HG03571 (cell line): ENCODE data around the gene DPP10.

Experiments used
- ATAC-seq: cut with Tn5 transposase; IDR thresholded peaks from one replicate; pipeline ENCODE4 v1.9.1; 2021; ENCODE audit not compliant: unreplicated experiment

Gene DPP10

DNA sequence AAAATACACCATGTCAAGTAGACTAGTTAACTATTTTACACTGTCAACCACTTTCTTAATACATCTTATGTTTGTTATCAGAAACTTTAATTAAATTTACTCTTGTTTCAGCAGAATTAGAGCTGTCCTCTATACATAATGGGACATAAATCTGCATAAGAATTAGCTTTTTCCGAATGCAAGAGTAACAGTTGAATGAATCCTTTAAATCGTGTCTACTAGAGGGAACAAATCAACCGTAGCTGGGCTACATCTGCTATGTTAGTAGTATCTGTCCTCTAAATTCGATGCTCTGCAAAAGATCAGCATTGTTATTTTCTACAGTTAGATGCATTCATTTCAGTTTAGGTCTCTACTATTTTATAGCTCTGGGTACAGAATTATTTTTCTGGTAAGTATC lies 1090.6 kb downstream of the DPP10 start:
- no peak for ATAC-seq

DNA sequence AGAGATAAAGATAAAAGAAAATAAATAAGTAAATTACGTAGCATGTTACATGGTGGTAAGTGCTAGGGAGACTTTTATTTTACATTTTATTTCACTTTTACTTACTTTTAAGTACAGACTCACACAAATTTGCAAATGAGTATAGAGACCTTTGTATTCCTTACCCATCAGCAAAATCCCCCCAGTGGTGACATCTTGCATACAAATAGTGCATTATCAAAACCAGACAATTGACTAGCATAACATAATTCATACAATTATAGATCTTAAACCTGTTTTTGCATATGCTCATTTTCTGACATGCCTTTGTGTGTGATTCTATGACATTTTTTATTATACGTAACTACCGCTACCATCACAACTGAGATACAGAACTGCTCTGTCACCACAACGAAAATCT lies 1099.4 kb downstream of the DPP10 start:
- ATAC-seq: no peak

DNA sequence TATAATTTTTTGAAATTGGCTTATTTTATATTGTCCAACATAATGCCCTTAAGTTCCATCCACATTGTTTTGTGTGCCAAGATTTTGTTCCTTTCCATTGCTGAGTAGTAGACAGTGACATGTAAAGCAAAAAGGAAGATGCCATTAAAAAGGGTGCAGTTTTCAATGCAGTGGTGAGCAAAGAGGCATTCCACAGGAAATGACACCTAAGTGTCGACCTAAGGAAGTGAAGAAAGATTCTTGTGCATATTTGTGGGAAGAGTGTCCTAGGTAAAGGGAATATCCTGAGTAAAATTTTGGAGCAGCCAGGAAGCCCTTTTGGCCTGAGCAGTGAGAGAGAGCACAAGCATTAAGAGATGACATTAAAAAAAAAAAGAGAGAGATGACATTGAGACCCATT lies 1099.9 kb downstream of the DPP10 start:
- no peak for ATAC-seq

DNA sequence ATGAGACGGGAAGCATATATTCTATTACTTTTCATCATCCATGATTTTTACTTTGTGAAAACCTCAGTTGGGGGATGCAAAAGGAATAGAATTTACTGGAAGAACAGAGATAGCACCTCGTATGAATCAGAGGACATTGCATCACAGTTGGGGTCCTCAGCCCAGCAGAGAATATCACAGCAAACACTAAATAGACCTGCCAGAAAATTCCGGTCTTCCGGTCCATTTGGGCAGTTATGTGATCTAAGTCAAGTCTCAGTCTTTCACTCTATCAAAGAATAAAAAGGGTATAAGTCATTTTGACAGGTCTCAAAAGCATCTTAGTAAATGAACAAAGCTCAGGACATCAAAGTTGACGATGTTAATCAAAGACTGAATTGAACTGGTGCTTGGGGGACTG lies 1100.6 kb downstream of the DPP10 start:
- no peak for ATAC-seq

DNA sequence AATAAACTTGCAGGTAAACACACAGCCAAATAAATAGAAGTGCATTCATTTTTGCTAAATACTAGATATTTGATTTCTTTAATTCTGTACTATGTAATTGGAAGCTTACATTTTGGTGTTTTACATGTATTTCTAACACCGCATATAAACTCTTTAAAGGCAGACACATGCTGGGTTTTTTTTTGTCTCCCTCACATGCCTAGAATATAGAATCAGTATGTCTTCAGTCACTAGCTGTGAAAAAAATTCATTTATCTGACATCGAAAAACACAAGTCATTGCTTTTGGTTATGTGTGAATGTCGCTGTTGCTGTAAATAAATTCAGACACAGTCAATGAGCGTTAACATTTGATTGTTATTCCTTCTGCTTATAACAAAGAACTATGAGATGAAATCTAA lies 1101.0 kb downstream of the DPP10 start:
- ATAC-seq: no peak

DNA sequence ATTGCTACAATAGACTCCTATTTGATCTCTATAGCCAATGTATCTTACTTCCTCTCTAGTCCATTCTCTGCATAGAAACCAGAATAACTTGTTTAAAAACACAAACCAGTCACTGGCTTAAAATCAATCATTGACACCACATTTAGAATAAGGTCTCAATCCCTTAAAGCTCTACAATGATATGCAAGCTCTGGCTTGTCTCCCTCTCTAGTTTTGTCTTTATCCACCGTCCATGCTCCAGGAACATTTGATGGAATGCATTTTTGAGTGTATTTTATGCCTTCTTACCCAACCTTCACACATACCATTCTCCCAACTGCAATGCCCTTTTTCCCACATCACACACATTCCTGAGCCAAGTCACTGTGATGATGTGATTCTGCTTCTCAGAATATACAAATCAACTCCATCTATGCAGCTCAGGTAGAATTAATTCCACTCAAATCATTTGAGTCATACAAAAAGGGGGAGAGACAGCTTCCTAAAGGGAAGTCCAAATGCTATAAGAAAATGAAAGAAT lies 1107.2 kb downstream of the DPP10 start:
- ATAC-seq: no peak

DNA sequence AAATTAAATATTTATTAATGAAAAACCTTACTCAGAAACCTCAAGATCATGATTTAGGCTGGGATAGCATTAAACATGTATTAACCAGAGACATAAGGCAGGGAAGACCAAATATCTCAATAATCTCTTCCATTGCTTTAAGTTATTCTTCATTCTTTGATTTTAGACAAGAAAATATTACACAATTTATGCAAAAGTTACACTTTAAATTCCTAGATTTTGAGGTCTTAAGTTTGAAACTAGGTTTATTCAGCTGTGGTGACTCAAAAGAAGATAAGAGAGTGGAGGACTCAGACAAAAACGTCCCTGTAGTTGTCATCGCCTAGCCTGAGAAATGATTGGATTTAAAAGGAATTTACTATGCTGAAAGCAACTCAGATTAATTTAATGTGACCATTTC lies 1110.3 kb downstream of the DPP10 start:
- no peak for ATAC-seq

DNA sequence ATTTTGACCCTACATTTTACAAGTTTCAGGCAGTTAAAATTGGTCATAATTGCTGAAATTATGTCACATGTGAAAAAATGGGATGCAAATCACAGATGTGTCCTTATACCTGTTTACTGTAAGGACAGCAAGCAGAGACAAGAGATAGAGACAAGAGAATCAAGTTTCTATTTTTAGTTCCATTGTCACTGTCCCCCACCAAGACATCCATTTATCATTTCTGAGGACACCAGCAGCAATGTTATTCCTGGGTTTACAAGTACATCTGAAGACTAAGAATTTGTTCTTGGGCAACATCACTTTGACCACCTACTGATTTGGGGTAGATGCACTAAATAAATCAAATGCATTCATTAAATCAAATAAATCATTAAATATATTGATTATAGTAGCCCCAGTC lies 1111.7 kb downstream of the DPP10 start:
- ATAC-seq: no peak

DNA sequence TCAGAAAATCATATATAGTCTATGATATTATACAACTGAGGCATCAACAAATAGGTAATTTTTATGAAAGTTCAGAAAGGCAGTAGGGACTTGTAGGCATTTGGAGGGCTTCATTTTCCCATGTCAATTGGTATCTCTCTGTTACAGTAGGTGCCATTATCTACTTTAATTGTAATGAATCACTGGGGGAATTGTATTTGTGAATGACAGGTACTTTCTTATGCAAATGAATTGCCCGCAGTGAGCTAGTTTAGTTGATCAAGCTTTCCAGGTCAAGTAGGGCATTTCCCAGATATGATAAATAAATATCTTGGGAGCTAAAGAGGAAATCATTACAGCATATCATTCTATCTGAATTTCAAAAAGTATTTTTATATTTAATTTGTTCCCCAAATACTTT lies 1116.3 kb downstream of the DPP10 start:
- ATAC-seq: no peak

DNA sequence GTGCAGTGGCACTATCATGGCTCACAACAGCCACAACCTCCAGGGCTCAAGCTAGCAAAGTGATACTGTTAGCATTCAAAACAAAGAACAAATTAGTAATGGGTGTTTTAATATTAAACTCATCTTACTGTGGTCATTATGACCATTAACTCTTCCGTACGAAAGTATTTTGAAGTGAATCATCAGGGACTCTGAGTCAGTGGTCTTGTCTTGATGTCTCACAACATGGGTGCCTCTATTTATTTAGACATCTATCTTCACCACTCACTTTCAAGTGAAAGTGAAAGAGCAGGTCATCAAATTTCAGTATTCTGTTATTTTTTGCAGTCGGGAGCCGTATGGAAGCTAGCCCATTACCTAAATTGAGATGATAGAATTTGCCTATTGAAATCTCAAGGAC lies 1118.2 kb downstream of the DPP10 start:
- no peak for ATAC-seq

DNA sequence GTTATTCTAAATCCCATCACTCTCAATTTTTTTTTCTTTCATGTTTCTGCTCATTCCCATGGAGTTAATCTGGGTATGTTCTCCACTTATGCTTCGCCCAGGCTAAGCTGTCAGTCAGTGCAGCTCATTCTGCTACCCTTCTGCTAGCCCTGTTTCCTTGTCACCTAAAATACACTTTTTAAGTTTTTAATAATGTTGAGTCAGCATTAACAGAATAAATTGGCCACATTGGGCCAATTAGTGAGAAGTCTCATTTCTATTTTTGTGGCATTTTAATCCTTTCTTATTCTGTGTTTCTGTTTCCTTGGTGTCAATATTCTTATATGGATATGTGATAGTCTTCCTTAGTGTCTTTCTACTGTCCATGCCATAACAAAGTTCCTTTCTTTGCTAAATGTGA lies 1126.2 kb downstream of the DPP10 start:
- no peak for ATAC-seq

DNA sequence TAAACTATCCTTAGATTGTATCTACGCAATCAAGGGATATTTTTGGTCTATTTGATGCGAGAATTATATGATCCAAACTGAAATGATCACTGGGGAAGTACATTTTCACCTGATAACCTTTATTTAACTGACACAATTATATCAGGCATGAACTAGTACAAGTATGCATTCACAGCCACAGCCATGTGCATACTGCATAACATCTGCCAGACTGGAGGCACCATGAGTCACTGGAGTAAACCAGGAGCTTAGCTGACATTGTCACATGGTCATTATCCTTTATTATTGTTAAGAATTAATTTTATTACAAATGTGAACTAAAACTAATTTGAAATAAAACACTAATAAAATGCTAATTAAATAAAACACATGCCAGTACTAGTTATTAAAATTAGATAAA lies 1127.1 kb downstream of the DPP10 start:
- ATAC-seq: no peak

DNA sequence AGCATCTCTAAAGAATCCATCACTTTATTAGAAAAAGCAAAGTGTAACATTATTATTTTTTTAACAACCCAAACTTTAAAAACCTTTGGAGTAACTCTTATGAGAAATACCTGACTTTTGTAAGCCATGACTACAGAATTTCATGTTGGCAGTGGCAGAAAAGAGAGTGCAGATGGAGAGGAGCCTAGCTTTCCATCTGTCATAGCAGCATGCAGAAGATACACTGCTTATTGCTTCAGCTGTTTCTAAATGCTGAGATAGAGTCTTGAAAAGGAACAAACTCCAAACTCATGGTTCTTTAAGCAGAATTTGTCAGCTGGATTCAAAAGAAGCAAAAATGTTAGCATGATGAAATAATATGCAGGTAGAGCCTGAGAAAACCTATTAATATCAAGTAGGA lies 1130.3 kb downstream of the DPP10 start:
- no peak for ATAC-seq

DNA sequence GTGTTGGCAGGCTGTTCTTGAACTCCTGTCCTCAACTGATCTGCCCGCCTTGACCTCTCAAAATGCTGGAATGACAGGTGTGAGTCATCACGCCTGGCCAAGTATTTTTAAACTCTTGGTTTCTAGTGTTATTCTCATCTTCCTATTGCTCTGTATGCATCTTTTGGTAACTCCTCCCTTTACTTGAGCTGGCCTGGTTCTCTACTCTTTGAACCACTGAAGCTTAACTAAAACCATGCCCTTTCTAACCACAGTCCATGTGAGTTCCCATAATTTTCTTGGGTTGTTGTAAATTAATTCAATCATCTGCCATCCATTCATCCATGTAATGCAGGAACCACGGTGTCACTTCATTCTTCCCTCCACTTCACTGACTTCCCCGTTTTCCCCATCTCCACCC lies 1131.3 kb downstream of the DPP10 start:
- ATAC-seq: no peak

DNA sequence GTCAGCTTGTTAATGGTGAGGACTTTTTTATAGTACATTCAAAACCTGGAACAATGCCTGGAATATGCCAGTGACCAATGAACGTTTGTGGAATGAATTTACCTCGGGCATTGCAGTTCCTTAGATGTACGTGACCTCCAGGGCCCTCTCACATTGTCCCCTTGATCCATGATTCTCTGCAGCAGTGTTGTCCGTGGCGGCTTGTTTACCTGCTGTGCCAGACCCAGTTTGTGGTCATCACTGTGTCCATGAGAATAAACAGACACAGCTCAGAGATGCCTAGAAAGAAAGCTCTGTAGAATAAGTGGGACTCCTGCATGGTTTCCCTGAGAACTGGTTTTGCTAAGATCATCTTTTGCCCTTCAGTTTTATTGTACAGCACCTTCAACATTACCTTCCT lies 1132.2 kb downstream of the DPP10 start:
- no peak for ATAC-seq

DNA sequence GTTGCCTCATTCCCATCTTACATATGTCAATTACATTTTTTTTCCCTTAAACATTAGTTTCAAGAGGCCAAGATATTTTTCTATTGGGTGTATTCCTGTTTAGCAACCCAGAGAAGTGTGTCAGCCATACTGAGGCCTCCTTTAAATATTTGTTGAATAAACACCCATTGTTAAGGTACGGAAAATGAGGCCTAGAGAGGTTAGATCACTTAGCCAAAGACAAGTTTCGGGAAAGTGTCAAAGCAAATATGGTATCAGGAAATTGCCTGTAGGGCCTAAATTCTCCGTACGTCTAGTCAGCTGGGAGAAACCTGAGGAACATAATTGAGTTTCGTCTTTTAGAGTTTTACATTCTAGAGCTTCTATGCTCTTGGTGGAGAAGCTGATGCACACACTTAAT lies 1138.3 kb downstream of the DPP10 start:
- no peak for ATAC-seq

DNA sequence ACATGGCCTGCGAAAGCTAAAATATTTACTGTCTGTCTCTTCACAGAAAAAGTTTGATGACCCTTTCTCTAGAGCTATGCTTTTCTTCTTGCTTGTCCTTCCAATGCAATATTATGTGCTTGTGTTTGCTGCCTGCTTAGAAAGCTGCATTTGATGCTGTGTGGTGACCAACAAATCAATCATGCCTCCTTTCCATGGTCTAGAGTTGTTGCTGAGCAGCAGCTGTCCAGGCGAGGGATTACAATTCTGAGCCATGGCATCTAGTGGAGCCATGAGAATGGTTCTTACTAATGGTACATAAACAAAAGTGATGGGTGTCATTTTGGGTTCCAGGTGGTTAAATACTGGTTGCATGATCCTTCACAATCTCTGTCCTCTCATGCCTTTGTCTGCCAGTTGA lies 1142.1 kb downstream of the DPP10 start:
- no peak for ATAC-seq

DNA sequence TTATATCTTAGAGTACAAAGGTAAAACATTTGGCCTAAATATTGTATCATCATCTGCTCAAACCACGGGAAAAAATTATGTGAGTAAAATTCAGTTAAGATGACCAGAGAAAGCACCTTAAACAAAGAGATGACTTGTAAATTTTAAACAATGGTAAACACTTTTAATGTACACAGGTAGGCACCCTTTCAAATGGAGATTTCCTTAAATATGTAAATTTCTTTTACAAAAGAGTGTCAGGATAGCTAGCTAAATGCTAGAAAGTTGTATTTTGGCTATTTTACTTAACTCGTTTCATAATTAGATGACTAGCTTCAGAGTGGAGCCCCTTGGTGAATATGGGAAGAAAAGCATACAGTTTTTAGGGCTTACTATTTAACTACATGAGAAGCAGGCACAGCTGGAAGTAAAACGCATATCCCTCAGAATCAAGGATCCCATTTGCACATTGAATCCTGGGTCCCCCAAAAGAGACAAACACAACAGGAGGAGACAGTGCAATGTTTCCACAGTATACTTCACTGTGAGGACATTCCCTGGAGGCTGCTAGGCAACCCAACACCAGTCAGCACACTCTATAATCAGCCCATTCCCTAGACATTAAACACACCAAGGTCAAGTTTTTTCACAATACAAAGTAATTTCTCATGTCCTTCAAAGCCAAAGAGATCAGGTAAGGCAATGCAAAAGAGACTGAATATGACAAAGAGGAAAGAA lies 1154.4 kb downstream of the DPP10 start:
- ATAC-seq: no peak

DNA sequence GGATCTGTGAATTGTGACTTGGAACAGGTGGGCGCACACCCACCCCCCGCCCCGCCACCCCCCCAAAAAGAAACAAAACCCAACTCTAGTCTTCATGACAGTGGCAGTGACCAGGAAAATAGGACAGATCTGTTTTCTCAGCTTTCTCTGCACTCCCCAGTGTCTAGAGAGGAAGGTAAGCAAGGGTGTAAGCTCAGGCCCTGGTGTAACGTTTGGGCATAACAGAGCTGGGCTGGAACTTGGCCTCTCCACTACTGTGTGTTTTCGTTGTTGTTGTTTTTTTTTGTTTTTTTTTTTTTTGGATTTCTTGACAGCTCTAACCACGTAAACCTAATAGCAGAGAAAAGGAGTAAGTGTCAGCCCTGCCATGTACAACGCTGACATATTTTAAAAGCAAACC lies 1160.8 kb downstream of the DPP10 start:
- ATAC-seq: no peak

DNA sequence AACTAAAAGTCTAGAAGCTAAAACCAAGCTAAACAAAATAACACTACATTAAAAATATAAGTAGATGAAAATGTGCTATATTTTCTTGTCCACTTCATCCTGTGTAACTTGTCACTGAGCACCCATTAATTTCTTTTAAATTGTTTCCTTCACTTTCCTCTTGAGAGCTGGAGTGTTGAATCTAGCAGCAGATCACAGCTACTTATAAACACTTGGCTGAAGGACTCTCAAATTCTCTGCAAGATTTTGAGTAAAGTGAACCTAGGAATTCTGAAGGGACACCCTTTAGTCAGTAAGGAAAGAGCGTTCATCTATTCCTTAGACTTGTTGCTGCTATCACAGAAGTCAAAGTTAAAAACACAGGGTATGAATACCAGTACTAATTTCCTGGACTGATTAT lies 1163.9 kb downstream of the DPP10 start:
- ATAC-seq: no peak

DNA sequence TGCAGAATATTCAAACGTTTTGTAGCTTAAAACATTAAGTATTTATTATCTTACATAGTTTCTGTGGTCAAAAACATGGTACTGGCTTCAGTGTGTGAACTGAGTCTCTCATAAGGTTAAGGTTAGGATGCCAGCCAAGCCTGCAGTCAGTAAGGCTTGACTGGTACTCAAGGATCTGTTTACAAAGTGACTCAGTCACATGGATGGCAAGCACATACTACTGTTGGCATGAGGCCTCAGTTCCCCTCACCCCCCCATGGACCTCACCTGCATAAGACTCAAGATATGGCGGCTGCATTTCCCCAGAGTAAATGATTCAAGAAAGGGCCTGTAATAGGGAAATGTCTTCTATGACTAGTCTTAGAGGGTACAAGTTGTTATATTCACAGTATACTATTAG lies 1167.5 kb downstream of the DPP10 start:
- ATAC-seq: no peak

DNA sequence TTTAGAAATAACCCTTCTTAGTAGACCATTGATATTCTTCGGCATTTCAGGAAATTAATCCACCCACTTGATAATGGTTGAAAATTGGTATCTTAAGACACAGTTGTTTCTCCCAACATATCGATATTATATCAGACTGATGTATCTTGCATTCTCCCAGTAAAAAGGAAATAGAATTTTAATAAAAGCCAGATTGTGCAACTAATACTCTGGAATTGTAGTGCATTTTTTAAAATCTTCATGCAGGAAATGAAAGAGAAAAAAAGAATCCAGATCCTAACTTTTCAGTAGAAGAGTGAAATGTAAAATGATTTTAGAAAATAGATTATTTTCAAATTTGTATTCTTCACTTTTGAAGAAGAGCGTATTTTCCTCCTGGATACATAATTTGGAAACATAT lies 1168.4 kb downstream of the DPP10 start:
- no peak for ATAC-seq

DNA sequence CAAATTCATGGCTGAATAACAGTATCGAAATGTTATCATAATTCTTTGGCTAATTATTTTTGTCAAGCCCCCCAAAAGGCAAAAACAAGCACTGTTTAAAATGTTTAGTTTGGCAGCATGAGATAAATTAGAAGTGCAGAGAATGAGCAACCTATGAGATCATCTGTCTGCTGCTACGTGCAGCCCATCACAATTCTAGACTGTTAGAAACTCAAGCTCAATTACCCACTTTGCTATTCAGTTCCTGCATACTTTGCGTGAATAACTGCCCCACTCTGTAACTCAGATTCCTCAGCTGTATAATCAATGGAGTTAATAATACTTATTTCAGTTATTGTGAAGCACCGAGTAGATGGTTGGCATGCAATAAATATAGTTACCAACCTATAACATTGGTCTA lies 1181.9 kb downstream of the DPP10 start:
- no peak for ATAC-seq
